LNCaP clone FGC (cell line): Measurements from ENCODE around the gene TOPBP1.

Experiments used
- DNase-seq: peaks from one replicate; pipeline ENCODE4 v3.0.0-alpha.2; 2011; ENCODE audit warnings: low read depth
- H3K4me3 ChIP-seq: 2 replicates; pipeline ENCODE4 v1.5.1; 2011; ENCODE audit warnings: mild to moderate bottlenecking, low read depth, low read length, control low read depth
- CTCF ChIP-seq: IDR thresholded peaks from 2 replicates; pipeline ENCODE4 v1.5.1; 2012; ENCODE audit warnings: mild to moderate bottlenecking; ENCODE audit not compliant: control insufficient read depth, insufficient read depth; ENCODE audit errors: extremely low read depth

Gene TOPBP1

DNA sequence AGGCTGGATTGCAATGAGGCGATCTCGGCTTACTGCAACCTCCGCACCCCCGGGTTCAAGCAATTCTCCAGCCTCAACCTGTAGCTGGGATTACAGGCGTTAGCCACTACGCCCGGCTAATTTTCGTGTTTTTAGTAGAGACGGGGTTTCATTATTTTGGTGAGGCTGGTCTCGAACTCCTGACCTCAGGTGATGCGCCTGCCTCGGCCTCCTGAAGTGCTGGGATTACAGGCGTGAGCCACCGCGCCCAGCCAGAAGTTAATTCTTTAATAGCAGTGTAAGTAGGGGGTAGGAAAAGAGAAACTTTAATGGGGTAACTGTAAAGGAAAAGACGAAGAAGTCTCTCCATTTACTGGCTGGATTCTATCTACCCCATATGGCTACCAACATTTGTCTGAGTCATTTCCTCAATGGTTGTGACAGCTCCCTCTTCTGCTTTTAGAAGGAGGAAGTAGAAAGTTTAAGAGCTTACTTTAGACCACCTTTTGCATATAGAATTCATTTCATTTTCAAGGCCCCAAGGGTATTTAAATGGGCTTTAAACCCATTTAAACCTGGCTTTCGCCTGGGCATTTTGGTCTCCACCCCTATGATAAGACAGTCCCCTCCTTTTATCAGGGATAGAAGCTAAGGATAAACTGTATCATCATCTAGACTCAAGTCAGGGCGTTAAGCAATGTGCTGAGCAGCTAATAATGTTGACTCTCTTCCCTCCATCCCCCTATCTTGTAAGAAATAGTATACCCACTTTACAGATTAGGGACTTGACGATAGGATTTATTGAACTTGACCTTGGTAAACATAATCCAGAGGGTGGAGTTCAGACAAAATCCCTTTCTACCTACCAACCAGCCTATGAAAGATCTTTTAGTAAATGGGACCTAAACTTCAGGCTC lies 89.3 kb downstream of the TOPBP1 start:
- no peak for DNase-seq
- no peak for TF ChIP-seq CTCF
- H3K4me3 ChIP-seq, result peak overlapping the region; percentile 43

DNA sequence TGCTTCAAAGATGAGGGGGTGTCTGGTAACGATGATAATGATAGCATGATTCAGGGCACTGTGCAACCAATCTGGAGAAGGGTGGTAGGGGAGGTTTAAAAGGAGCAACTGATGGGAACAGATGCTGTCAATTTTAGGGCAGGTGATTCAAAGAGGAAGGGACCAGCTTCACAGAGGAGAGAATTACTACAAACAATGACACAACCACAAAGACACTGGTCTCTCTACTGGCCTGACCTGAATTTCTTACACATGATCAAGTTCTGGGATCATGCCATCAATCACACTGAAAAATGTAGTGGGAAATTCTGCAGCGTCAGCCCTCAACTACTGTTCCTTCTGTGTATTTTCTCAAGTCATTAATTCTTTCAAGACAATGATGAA lies 90.8 kb downstream of the TOPBP1 start:
- no peak for TF ChIP-seq CTCF
- DNase-seq, result no peak
- H3K4me3 ChIP-seq, result no peak overlapping the region

- no peak for DNase-seq
- H3K4me3 ChIP-seq, result no peak overlapping the region
- TF ChIP-seq CTCF, result no peak
Observed at GRCh38 chr3:133570139-133570936, 91.4 kb downstream of the TOPBP1 start.

DNA sequence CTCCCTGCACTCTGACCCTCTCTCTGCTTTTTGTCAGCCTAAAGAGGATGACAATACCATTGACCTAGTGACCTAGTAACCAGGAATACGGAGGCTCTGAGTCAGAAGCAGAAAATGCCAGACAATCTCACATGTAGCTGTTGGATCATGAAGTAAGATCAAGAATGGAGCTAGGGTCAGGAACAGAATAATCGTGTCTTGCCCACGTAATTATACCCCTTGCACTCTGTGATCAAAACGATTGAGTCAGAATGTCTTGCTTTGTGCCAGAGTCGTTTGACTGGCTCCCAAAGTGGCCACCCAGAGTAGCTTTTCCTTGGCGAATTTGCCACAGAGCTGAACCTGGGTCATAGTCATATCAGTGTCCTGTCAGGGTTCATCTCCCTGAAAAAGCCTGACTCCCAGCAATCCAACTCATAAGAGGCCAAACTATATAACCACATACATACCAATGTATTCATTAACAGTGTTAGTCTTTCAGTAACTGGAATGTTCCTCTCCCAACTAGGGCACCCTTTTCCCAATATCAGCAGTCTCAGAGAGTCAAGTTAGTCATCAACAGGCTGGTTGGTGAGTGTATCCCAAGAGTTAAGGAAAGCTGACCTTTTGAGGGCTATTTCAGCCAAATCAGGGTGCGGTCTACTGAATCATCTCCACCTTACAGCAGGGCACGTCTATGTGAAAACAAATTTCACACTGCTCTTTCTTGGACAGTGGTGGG lies 93.3 kb downstream of the TOPBP1 start:
- no peak for TF ChIP-seq CTCF
- H3K4me3 ChIP-seq, result no peak overlapping the region
- no peak for DNase-seq

- DNase-seq, result no peak
- TF ChIP-seq CTCF, result no peak
- no peak overlapping the region for H3K4me3 ChIP-seq
Observed at GRCh38 chr3:133563816-133564215, 97.9 kb downstream of the TOPBP1 start.

DNA sequence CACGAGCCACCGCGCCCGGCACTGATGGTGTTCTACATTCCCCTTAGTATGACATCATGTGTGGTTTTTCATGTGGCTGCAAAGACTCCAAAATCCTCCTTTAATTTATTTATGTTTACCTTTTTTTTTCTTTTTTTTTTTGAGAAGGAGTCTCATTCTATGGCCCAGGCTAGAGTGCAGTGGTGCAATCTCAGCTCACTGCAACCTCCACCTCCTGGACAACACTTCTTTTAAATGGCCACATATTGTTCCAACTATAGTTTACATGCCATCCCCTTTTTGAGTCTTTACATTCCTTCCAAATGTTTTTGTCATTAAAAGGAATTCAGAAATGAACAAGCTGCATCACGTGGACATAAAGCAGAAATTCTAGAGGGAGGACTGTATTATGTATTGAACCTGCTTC lies 98.6 kb downstream of the TOPBP1 start:
- no peak for DNase-seq
- H3K4me3 ChIP-seq, result no peak overlapping the region
- no peak for TF ChIP-seq CTCF
